PC-9 (cell line): ENCODE measurements around the gene IGSF6. TPM values are rescaled to one million over a fixed set of nuclear protein-coding genes. Genes with fewer than 3 reads are reported as not detected.
"Not testable (repeated sequence)": the region's sequence is repeated elsewhere in the genome, so short reads cannot be mapped to it uniquely, and the experiment has no call there.

ENCODE experiments used
- BruUV-seq: library from RNA; stranded (reverse); fragments of 400-500 nt; replicated peaks from 2 replicates; lab custom pipeline; 2021; lab: Mats Ljungman, UMichigan
- CTCF ChIA-PET: fragments of 300-600 bp; sonication (Branson Sonifier 250); formaldehyde crosslinking; loops from one replicate; lab custom pipeline; 2022; ENCODE audit warnings: antibody characterized with exemption; lab: Charles Lee
- POLR2A ChIA-PET: fragments of 300-600 bp; sonication (Branson Sonifier 250); formaldehyde crosslinking; loops from one replicate; lab custom pipeline; 2022; ENCODE audit warnings: antibody characterized with exemption; ENCODE audit not compliant: unreplicated experiment; lab: Charles Lee
- DNase-seq, 2 experiments: peaks; one replicate each; pipeline versions ENCODE4 v3.0.0 to v3.0.0-alpha.2; 2015 to 2022; ENCODE audit warnings: mixed read lengths in 1 of 2
- H2AFZ ChIP-seq: fragments of 200-600 bp; sonication (generic); 2 replicates; pipeline ENCODE4 v1.8.1; 2017; ENCODE audit warnings: antibody characterized with exemption
- H3F3A ChIP-seq: fragments of 200-600 bp; sonication (generic); 2 replicates; pipeline ENCODE4 v1.8.1; 2017; ENCODE audit warnings: antibody characterized with exemption, mild to moderate bottlenecking, low read depth; ENCODE audit not compliant: insufficient read depth
- H3K27ac ChIP-seq: fragments of 200-600 bp; sonication (generic); 2 replicates; pipeline ENCODE4 v1.6.1; 2016; ENCODE audit warnings: mixed run types
- H3K27me3 ChIP-seq: fragments of 200-600 bp; sonication (generic); 2 replicates; pipeline ENCODE4 v1.6.1; 2016; ENCODE audit warnings: low read depth, mixed run types; ENCODE audit not compliant: insufficient read depth
- H3K36me3 ChIP-seq: fragments of 200-600 bp; sonication (generic); 2 replicates; pipeline ENCODE4 v1.6.1; 2016; ENCODE audit warnings: low read depth, mixed run types
- H3K4me1 ChIP-seq: fragments of 200-600 bp; sonication (generic); replicated peaks from 2 replicates; pipeline ENCODE4 v1.6.1; 2016; ENCODE audit warnings: mixed run types; ENCODE audit not compliant: insufficient read depth
- H3K4me2 ChIP-seq: fragments of 200-600 bp; sonication (generic); 2 replicates; pipeline ENCODE4 v1.6.1; 2017; ENCODE audit warnings: mixed run types
- H3K4me3 ChIP-seq: fragments of 200-600 bp; sonication (generic); 2 replicates; pipeline ENCODE4 v1.6.1; 2016; ENCODE audit warnings: mixed run types
- H3K79me2 ChIP-seq: fragments of 200-600 bp; sonication (generic); 2 replicates; pipeline ENCODE4 v1.6.1; 2017; ENCODE audit warnings: low read depth, mixed run types
- H3K9me2 ChIP-seq: fragments of 200-600 bp; sonication (generic); 2 replicates; pipeline ENCODE4 v1.8.1; 2017; ENCODE audit warnings: mild to moderate bottlenecking; ENCODE audit not compliant: insufficient read depth
- H3K9me3 ChIP-seq: fragments of 200-600 bp; sonication (generic); 2 replicates; pipeline ENCODE4 v1.8.1; 2016; ENCODE audit warnings: low read depth; ENCODE audit not compliant: insufficient read depth
- H4K20me1 ChIP-seq: fragments of 200-600 bp; sonication (generic); 2 replicates; pipeline ENCODE4 v1.8.1; 2017; ENCODE audit not compliant: insufficient read depth
- EZH2 ChIP-seq: fragments of 200-600 bp; sonication (generic); IDR thresholded peaks from 2 replicates; pipeline ENCODE4 v1.8.0; 2017; ENCODE audit warnings: antibody characterized with exemption, low read depth
- intact Hi-C: fragments of 100-400 bp; cut with micrococcal nuclease; formaldehyde crosslinking; loops from one replicate; pipeline ENCODE4 v1.10.0; 2022; ENCODE audit not compliant: unreplicated experiment
- total RNA-seq: library from RNA; stranded (reverse); gene quantifications from 2 replicates; pipeline ENCODE4 v1.2.3, GENCODE V29; 2021
- TF ChIP-seq, protein P1 (sequence below): fragments of 200-600 bp; sonication (generic); conservative IDR thresholded peaks from 2 replicates; pipeline ENCODE4 v1.6.1; 2017; ENCODE audit warnings: mixed run types, antibody characterized with exemption, mild to moderate bottlenecking, moderate library complexity

The IGSF6 gene
- total RNA-seq, 1 experiment from 2014 or later, result not detected

DNA sequence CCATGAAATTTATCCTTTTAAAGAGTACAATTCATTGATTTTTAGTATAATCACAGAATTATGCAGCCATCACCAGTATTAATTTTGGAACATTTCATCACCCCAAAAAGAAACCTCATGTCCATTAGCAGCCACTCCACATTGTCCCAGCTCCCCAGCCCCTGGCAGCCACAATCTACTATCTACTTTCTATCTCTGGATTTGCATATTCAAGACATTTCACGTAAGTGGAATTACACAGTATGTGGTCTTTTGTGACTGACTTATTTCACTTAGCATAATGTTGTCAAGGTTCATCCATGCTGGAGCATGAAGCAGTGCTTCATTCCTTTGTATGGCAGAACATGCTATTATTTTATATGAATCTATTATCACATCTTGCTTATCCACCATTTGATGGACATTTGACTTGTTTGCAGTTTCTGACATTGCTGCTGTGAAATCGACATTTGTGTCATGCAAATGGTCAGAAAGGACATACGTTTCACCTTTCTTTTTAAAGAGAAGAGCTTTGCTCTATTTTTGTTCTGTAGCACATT, 42.3 kb downstream of the IGSF6 start:
- peak overlapping the region; percentile 72 for H3K4me2 ChIP-seq

DNA sequence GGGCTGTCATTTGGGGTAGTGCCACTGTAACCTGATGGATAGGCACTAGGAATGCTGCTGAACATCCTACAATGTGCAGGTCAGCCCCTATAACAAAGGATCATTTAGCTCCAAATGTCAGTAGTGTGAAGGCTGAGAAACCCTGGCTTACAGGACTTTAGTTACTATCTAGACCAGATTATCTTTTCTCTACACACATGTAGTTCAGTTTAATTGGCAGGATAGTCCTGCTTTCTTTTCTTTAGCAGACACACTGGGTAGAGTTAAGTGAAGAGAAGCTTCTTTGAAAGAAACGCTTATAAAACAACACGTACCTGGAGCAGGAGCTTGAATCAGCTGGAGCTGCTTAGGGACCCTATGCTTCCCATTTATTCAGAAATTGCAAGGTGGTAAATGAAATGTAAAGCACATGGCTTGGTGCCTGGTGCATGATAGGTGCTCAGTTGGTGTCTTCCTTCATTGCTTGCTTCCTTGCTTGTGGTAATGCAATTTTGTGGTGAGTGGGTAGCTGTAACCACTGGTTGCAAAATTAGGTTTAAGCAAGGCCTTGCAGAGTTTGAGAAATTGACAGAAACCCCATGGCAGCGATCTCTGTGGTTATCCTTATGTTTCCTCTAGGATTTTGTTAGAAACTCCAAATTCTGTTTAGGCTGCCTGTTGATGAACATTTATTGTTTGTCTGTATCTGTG, 43.6 kb downstream of the IGSF6 start:
- peak overlapping the region; percentile 19 for H3K4me2 ChIP-seq
- TF ChIP-seq EZH2, result no peak
- TF ChIP-seq, protein P1, sequence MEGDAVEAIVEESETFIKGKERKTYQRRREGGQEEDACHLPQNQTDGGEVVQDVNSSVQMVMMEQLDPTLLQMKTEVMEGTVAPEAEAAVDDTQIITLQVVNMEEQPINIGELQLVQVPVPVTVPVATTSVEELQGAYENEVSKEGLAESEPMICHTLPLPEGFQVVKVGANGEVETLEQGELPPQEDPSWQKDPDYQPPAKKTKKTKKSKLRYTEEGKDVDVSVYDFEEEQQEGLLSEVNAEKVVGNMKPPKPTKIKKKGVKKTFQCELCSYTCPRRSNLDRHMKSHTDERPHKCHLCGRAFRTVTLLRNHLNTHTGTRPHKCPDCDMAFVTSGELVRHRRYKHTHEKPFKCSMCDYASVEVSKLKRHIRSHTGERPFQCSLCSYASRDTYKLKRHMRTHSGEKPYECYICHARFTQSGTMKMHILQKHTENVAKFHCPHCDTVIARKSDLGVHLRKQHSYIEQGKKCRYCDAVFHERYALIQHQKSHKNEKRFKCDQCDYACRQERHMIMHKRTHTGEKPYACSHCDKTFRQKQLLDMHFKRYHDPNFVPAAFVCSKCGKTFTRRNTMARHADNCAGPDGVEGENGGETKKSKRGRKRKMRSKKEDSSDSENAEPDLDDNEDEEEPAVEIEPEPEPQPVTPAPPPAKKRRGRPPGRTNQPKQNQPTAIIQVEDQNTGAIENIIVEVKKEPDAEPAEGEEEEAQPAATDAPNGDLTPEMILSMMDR, result no peak
- no peaks in the 10 kb centered on the region for H3K9me3 ChIP-seq
- H3K9me2 ChIP-seq, result no peaks in the 10 kb centered on the region
- ChIA-PET POLR2A (no interaction called here), CTCF (no interaction called here)
- H2AFZ ChIP-seq, result no peak overlapping the region
- BruUV-seq, result no TSS peak
- H3K4me3 ChIP-seq, result no peak overlapping the region
- no peaks in the 10 kb centered on the region for H3K27me3 ChIP-seq
- no peak for DNase-seq
- H3K27ac ChIP-seq, result no peak overlapping the region
- peaks cover 55% of the 10 kb centered on the region for H3F3A ChIP-seq
- H3K79me2 ChIP-seq, result peaks cover 100% of the 10 kb centered on the region
- intact Hi-C loops, result no loop called here
- H3K4me1 ChIP-seq, result peaks cover 95% of the 10 kb centered on the region
- H4K20me1 ChIP-seq, result no peaks in the 10 kb centered on the region
- H3K36me3 ChIP-seq, result 0 out of 2 replicates have a peak, but pooled peaks cover 2% of the 10 kb centered on the region

More for the DNA sequence above, 42.3 kb downstream of the IGSF6 start:
- no peaks in the 10 kb centered on the region for H3K9me2 ChIP-seq
- H4K20me1 ChIP-seq, result no peaks in the 10 kb centered on the region
- peak overlapping the region; percentile 81 for H3K27ac ChIP-seq
- H2AFZ ChIP-seq, result no peak overlapping the region
- POLR2A ChIA-PET, result interaction anchor here (0.6 kb wide), 2 partner anchors 13 to 1756 kb away, joined by 3 to 6 read pairs; no protein-coding TSS in a partner anchor
- no peaks in the 10 kb centered on the region for H3K9me3 ChIP-seq
- peaks cover 47% of the 10 kb centered on the region for H3F3A ChIP-seq
- intact Hi-C loops, result no loop called here
- H3K36me3 ChIP-seq, result peaks cover 9% of the 10 kb centered on the region; the same call in 1 of the 2 replicates
- H3K27me3 ChIP-seq, result no peaks in the 10 kb centered on the region
- DNase-seq, result no peak
- CTCF ChIA-PET, result interaction anchor here (0.6 kb wide), 1 partner anchor 489 kb away, joined by 7 read pairs; no protein-coding TSS in a partner anchor
- peaks cover 90% of the 10 kb centered on the region for H3K4me1 ChIP-seq
- no TSS peak for BruUV-seq
- no peak overlapping the region for H3K4me3 ChIP-seq
- TF ChIP-seq EZH2, result no peak
- TF ChIP-seq, protein P1, result no peak
- H3K79me2 ChIP-seq, result peaks cover 100% of the 10 kb centered on the region

GRCh38 chr16:21605848-21606247, 46.6 kb downstream of the IGSF6 start:
- Histone ChIP-seq H3F3A (peaks cover 41% of the 10 kb centered on the region), H3K4me3 (peak overlapping the region; percentile 7; the same call in 1 of the 2 replicates), H3K4me2 (peak overlapping the region; percentile 47), H3K4me1 (peaks cover 96% of the 10 kb centered on the region), H3K79me2 (peaks cover 100% of the 10 kb centered on the region), H3K27ac (peak overlapping the region; percentile 70)
- H3K9me3 ChIP-seq, H2AFZ ChIP-seq, H3K36me3 ChIP-seq, H3K27me3 ChIP-seq, intact Hi-C loops, CTCF ChIA-PET, H3K9me2 ChIP-seq, BruUV-seq, H4K20me1 ChIP-seq: not testable (repeated sequence)
- POLR2A ChIA-PET, result interaction anchor here (0.7 kb wide), 1 partner anchor 11 kb away, joined by 4 read pairs; no protein-coding TSS in a partner anchor
- DNase-seq, result peak in 1 of 2 experiments; percentile 73
